ENCODE data around the gene CCSER2. TPM values are rescaled to one million over a fixed set of nuclear protein-coding genes. Genes with fewer than 3 reads are reported as not detected.
"Not testable (repeated sequence)": the region's sequence is repeated elsewhere in the genome, so short reads cannot be mapped to it uniquely, and the experiment has no call there.

CCSER2 gene
- total and polyA plus RNA-seq, 2 donors = 18.4 to 35.8 TPM

- H3K27me3 ChIP-seq (ENCODE audit: control insufficient read depth in 2 of 2, insufficient read depth in 1 of 2, low read length in 1 of 2); H3K27ac ChIP-seq (ENCODE audit: low read depth in 1 of 2, low read length in 1 of 2); H3K4me1 ChIP-seq (ENCODE audit: control insufficient read depth in 2 of 2, insufficient read depth in 2 of 2, low read length in 2 of 2); DNase-seq (ENCODE audit: low read depth in 6 of 9, low spot score in 9 of 9); H3K9me3 ChIP-seq (ENCODE audit: control insufficient read depth in 2 of 2, insufficient read depth in 1 of 2, low read length in 1 of 2); H3K36me3 ChIP-seq (ENCODE audit: control insufficient read depth in 2 of 2, insufficient read depth in 2 of 2, low read length in 1 of 2); H3K4me3 ChIP-seq (ENCODE audit: low read length in 2 of 2): not testable (repeated sequence)
- 95% methylated on average over 5 of the region's 5 CpGs for WGBS
Observed at GRCh38 chr10:84528526-84528925, 200.1 kb downstream of the CCSER2 start.

- H3K36me3 ChIP-seq (ENCODE audit: control insufficient read depth in 2 of 2, insufficient read depth in 2 of 2, low read length in 1 of 2) = no peaks in the 10 kb centered on the region
- H3K4me3 ChIP-seq (ENCODE audit: low read length in 2 of 2) = no peak overlapping the region
- DNase-seq (ENCODE audit: low read depth in 6 of 9, low spot score in 9 of 9) = no peak
- no peak overlapping the region for H3K27ac ChIP-seq (ENCODE audit: low read depth in 1 of 2, low read length in 1 of 2)
- WGBS = 96% methylated on average over 9 of the region's 9 CpGs
- H3K9me3 ChIP-seq (ENCODE audit: control insufficient read depth in 2 of 2, insufficient read depth in 1 of 2, low read length in 1 of 2) = peaks cover 0 to 4% of the 10 kb centered on the region in 2 donors
- H3K4me1 ChIP-seq (ENCODE audit: control insufficient read depth in 2 of 2, insufficient read depth in 2 of 2, low read length in 2 of 2) = no peaks in the 10 kb centered on the region
- no peaks in the 10 kb centered on the region for H3K27me3 ChIP-seq (ENCODE audit: control insufficient read depth in 2 of 2, insufficient read depth in 1 of 2, low read length in 1 of 2)
Observed at GRCh38 chr10:84530724-84531325, 202.4 kb downstream of the CCSER2 start.

GRCh38 chr10:84531396-84531795, 203.0 kb downstream of the CCSER2 start:
- Histone ChIP-seq H3K4me3 (ENCODE audit: low read length in 2 of 2) (no peak overlapping the region), H3K4me1 (ENCODE audit: control insufficient read depth in 2 of 2, insufficient read depth in 2 of 2, low read length in 2 of 2) (no peaks in the 10 kb centered on the region), H3K27ac (ENCODE audit: low read depth in 1 of 2, low read length in 1 of 2) (no peak overlapping the region), H3K36me3 (ENCODE audit: control insufficient read depth in 2 of 2, insufficient read depth in 2 of 2, low read length in 1 of 2) (no peaks in the 10 kb centered on the region), H3K9me3 (ENCODE audit: control insufficient read depth in 2 of 2, insufficient read depth in 1 of 2, low read length in 1 of 2) (no peaks in the 10 kb centered on the region), H3K27me3 (ENCODE audit: control insufficient read depth in 2 of 2, insufficient read depth in 1 of 2, low read length in 1 of 2) (no peaks in the 10 kb centered on the region)
- DNase-seq (ENCODE audit: low read depth in 6 of 9, low spot score in 9 of 9) = no peak
- 96% methylated on average over 2 of the region's 2 CpGs for WGBS

GRCh38 chr10:84534168-84534567, 205.8 kb downstream of the CCSER2 start:
- H3K4me1 ChIP-seq (ENCODE audit: control insufficient read depth in 2 of 2, insufficient read depth in 2 of 2, low read length in 2 of 2) = no peaks in the 10 kb centered on the region
- no peaks in the 10 kb centered on the region for H3K27me3 ChIP-seq (ENCODE audit: control insufficient read depth in 2 of 2, insufficient read depth in 1 of 2, low read length in 1 of 2)
- no peak overlapping the region for H3K4me3 ChIP-seq (ENCODE audit: low read length in 2 of 2)
- 56% methylated on average over 2 of the region's 2 CpGs for WGBS
- no peak overlapping the region for H3K27ac ChIP-seq (ENCODE audit: low read depth in 1 of 2, low read length in 1 of 2)
- no peak for DNase-seq (ENCODE audit: low read depth in 6 of 9, low spot score in 9 of 9)
- no peaks in the 10 kb centered on the region for H3K9me3 ChIP-seq (ENCODE audit: control insufficient read depth in 2 of 2, insufficient read depth in 1 of 2, low read length in 1 of 2)
- no peaks in the 10 kb centered on the region for H3K36me3 ChIP-seq (ENCODE audit: control insufficient read depth in 2 of 2, insufficient read depth in 2 of 2, low read length in 1 of 2)

GRCh38 chr10:84537447-84537931, 209.1 kb downstream of the CCSER2 start:
- WGBS = 15% methylated on average over 8 of the region's 8 CpGs
- Histone ChIP-seq H3K9me3 (ENCODE audit: control insufficient read depth in 2 of 2, insufficient read depth in 1 of 2, low read length in 1 of 2) (no peaks in the 10 kb centered on the region), H3K36me3 (ENCODE audit: control insufficient read depth in 2 of 2, insufficient read depth in 2 of 2, low read length in 1 of 2) (no peaks in the 10 kb centered on the region), H3K27ac (ENCODE audit: low read depth in 1 of 2, low read length in 1 of 2) (no peak overlapping the region), H3K27me3 (ENCODE audit: control insufficient read depth in 2 of 2, insufficient read depth in 1 of 2, low read length in 1 of 2) (peaks cover 3 to 29% of the 10 kb centered on the region in 2 donors), H3K4me1 (ENCODE audit: control insufficient read depth in 2 of 2, insufficient read depth in 2 of 2, low read length in 2 of 2) (peaks cover 0 to 8% of the 10 kb centered on the region in 2 donors), H3K4me3 (ENCODE audit: low read length in 2 of 2) (no peak overlapping the region)
- DNase-seq (ENCODE audit: low read depth in 6 of 9, low spot score in 9 of 9) = peak in 8 of 9 donors; percentile 23 to 73 (median 50)

GRCh38 chr10:84538036-84538435, 209.6 kb downstream of the CCSER2 start:
- no peak overlapping the region for H3K4me3 ChIP-seq (ENCODE audit: low read length in 2 of 2)
- H3K4me1 ChIP-seq (ENCODE audit: control insufficient read depth in 2 of 2, insufficient read depth in 2 of 2, low read length in 2 of 2) = peaks cover 0 to 8% of the 10 kb centered on the region in 2 donors
- peaks cover 6 to 34% of the 10 kb centered on the region in 2 donors for H3K27me3 ChIP-seq (ENCODE audit: control insufficient read depth in 2 of 2, insufficient read depth in 1 of 2, low read length in 1 of 2)
- H3K9me3 ChIP-seq (ENCODE audit: control insufficient read depth in 2 of 2, insufficient read depth in 1 of 2, low read length in 1 of 2) = no peaks in the 10 kb centered on the region
- no peak for DNase-seq (ENCODE audit: low read depth in 6 of 9, low spot score in 9 of 9)
- no peak overlapping the region for H3K27ac ChIP-seq (ENCODE audit: low read depth in 1 of 2, low read length in 1 of 2)
- WGBS = 94% methylated on average over 4 of the region's 4 CpGs
- no peaks in the 10 kb centered on the region for H3K36me3 ChIP-seq (ENCODE audit: control insufficient read depth in 2 of 2, insufficient read depth in 2 of 2, low read length in 1 of 2)

DNA sequence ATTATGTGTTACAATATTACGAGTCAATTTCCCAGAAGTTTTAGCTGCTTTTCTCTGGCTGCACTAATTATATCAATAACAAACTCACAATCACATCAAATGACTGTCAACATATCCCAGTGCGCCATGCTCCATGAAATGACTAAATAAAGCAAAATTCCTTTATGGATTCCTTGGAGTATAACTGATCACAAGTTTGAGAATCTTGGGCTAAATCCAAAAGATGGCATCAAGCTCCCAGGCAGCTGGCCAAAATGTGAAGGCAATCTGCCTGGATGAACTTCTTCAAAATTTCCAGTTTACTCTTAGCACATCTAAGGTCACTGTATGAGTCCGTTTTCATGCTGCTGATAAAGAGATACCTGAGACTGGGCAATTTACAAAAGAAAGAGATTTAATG, 210.8 kb downstream of the CCSER2 start:
- DNase-seq (ENCODE audit: low read depth in 6 of 9, low spot score in 9 of 9) = no peak
- 86% methylated on average over 3 of the region's 3 CpGs for whole genome bisulfite sequencing
- Histone ChIP-seq H3K27me3 (ENCODE audit: control insufficient read depth in 2 of 2, insufficient read depth in 1 of 2, low read length in 1 of 2) (peaks cover 6 to 36% of the 10 kb centered on the region in 2 donors), H3K9me3 (ENCODE audit: control insufficient read depth in 2 of 2, insufficient read depth in 1 of 2, low read length in 1 of 2) (no peaks in the 10 kb centered on the region), H3K4me1 (ENCODE audit: control insufficient read depth in 2 of 2, insufficient read depth in 2 of 2, low read length in 2 of 2) (peaks cover 0 to 8% of the 10 kb centered on the region in 2 donors), H3K4me3 (ENCODE audit: low read length in 2 of 2) (no peak overlapping the region), H3K36me3 (ENCODE audit: control insufficient read depth in 2 of 2, insufficient read depth in 2 of 2, low read length in 1 of 2) (no peaks in the 10 kb centered on the region), H3K27ac (ENCODE audit: low read depth in 1 of 2, low read length in 1 of 2) (no peak overlapping the region)

DNA sequence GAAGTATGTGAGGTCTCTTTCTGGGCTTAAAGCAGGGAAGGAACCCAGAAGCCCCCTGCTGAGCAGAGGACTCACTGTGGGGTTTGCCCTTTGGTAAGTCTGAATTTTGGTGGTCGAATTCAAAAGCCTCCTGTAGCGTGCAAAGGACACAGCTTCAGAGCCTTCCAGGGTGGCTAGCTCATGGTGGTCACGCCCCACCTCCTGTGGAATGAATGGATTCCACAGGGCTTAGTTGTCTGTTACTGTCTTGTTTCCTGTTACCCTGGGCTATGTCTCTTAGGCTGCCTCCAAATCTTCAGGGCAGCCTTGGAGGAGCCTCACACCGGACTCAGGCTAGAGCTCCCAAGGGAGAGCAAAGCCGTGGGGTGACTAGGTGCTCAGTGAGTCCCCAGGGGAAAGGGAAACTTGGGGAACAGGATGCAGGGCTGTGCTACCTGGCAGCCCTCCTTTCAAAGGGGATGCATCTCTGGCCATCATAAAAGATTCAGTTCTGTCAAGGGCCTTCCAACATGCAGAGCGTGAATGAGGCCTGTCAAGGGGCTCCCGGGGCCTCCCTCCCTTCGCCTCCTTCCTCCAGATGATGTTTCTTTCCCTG, 211.7 kb downstream of the CCSER2 start:
- peaks cover 6 to 36% of the 10 kb centered on the region in 2 donors for H3K27me3 ChIP-seq (ENCODE audit: control insufficient read depth in 2 of 2, insufficient read depth in 1 of 2, low read length in 1 of 2)
- no peak for DNase-seq (ENCODE audit: low read depth in 6 of 9, low spot score in 9 of 9)
- H3K9me3 ChIP-seq (ENCODE audit: control insufficient read depth in 2 of 2, insufficient read depth in 1 of 2, low read length in 1 of 2) = no peaks in the 10 kb centered on the region
- no peaks in the 10 kb centered on the region for H3K36me3 ChIP-seq (ENCODE audit: control insufficient read depth in 2 of 2, insufficient read depth in 2 of 2, low read length in 1 of 2)
- H3K4me3 ChIP-seq (ENCODE audit: low read length in 2 of 2) = no peak overlapping the region
- peaks cover 0 to 8% of the 10 kb centered on the region in 2 donors for H3K4me1 ChIP-seq (ENCODE audit: control insufficient read depth in 2 of 2, insufficient read depth in 2 of 2, low read length in 2 of 2)
- H3K27ac ChIP-seq (ENCODE audit: low read depth in 1 of 2, low read length in 1 of 2) = no peak overlapping the region
- 51% methylated on average over 8 of the region's 8 CpGs for WGBS

- Histone ChIP-seq H3K4me1 (ENCODE audit: control insufficient read depth in 2 of 2, insufficient read depth in 2 of 2, low read length in 2 of 2) (peaks cover 0 to 8% of the 10 kb centered on the region in 2 donors), H3K36me3 (ENCODE audit: control insufficient read depth in 2 of 2, insufficient read depth in 2 of 2, low read length in 1 of 2) (no peaks in the 10 kb centered on the region), H3K27me3 (ENCODE audit: control insufficient read depth in 2 of 2, insufficient read depth in 1 of 2, low read length in 1 of 2) (peaks cover 6 to 36% of the 10 kb centered on the region in 2 donors), H3K9me3 (ENCODE audit: control insufficient read depth in 2 of 2, insufficient read depth in 1 of 2, low read length in 1 of 2) (no peaks in the 10 kb centered on the region), H3K27ac (ENCODE audit: low read depth in 1 of 2, low read length in 1 of 2) (no peak overlapping the region), H3K4me3 (ENCODE audit: low read length in 2 of 2) (peak overlapping the region; percentile 12 to 38)
- DNase-seq (ENCODE audit: low read depth in 6 of 9, low spot score in 9 of 9) = peak in 7 of 9 donors; percentile 12 to 56 (median 38)
- WGBS = 6% methylated on average over 51 of the region's 51 CpGs
Observed at GRCh38 chr10:84540617-84541288, 212.4 kb downstream of the CCSER2 start.

Data from thymus (tissue), 11 donors.